H1 (cell line): ENCODE measurements around the gene MARCHF10. TPM values are rescaled to one million over a fixed set of nuclear protein-coding genes. Genes with fewer than 3 reads are reported as not detected.

Source experiments
- CTCF ChIA-PET: fragments of 300-600 bp; sonication (Branson Sonifier 250); formaldehyde crosslinking; loops from one replicate; lab custom pipeline; 2021; ENCODE audit not compliant: partially characterized antibody; lab: Charles Lee
- POLR2A ChIA-PET: fragments of 300-600 bp; sonication (Branson Sonifier 250); formaldehyde crosslinking; loops from one replicate; lab custom pipeline; 2021; ENCODE audit warnings: inconsistent platforms; ENCODE audit not compliant: partially characterized antibody; lab: Charles Lee
- DNase-seq, 2 experiments: peaks; one replicate each; pipeline versions ENCODE4 v3.0.0 to v3.0.0-alpha.2; 2010 to 2022; ENCODE audit warnings: low spot score in 2 of 2, low read depth in 1 of 2, mixed read lengths in 1 of 2
- FAIRE-seq: peaks from 2 replicates; lab custom pipeline; 2011; peaks lifted over from hg19 to GRCh38; lab: Jason Lieb, UNC
- H2AFZ ChIP-seq: 2 replicates; pipeline ENCODE4 v1.8.1; 2012; ENCODE audit warnings: low read length, inconsistent platforms
- H2AK5ac ChIP-seq: 2 replicates; pipeline ENCODE4 v1.6.1; 2013; ENCODE audit warnings: low read depth, low read length
- H2BK120ac ChIP-seq: replicated peaks from 2 replicates; pipeline ENCODE3; 2013; ENCODE audit warnings: low read depth, low read length, inconsistent platforms
- H2BK12ac ChIP-seq: 2 replicates; pipeline ENCODE4 v1.6.1; 2013; ENCODE audit warnings: low read depth, low read length
- H2BK15ac ChIP-seq: 2 replicates; pipeline ENCODE4 v1.6.1; 2013; ENCODE audit warnings: low read length
- H2BK20ac ChIP-seq: 2 replicates; pipeline ENCODE4 v1.6.1; 2013; ENCODE audit warnings: low read length
- H2BK5ac ChIP-seq: 2 replicates; pipeline ENCODE4 v1.6.1; 2013; ENCODE audit warnings: low read depth, low read length
- H3K14ac ChIP-seq: 2 replicates; pipeline ENCODE4 v1.6.1; 2013; ENCODE audit warnings: inconsistent platforms; ENCODE audit not compliant: insufficient read length
- H3K18ac ChIP-seq: 2 replicates; pipeline ENCODE4 v1.6.1; 2013; ENCODE audit warnings: low read length; ENCODE audit errors: extremely low read depth
- H3K23ac ChIP-seq: 2 replicates; pipeline ENCODE4 v1.6.1; 2013; ENCODE audit warnings: inconsistent platforms; ENCODE audit not compliant: insufficient read length
- H3K23me2 ChIP-seq: 2 replicates; pipeline ENCODE4 v1.6.1; 2013; ENCODE audit warnings: low read depth, low read length
- H3K27ac ChIP-seq: 2 replicates; pipeline ENCODE4 v1.6.1; 2011; ENCODE audit warnings: low read depth, low read length, inconsistent platforms
- H3K27me3 ChIP-seq, 4 experiments: replicated peaks in 1 of 4; 1 replicate in 1 of 4; 2 replicates in 3 of 4; pipeline versions ENCODE4 v1.6.1 to v1.8.1; 2011 to 2013; ENCODE audit warnings: low read length in 3 of 4, mild to moderate bottlenecking in 3 of 4, inconsistent platforms in 2 of 4, mixed read lengths in 2 of 4, moderate library complexity in 1 of 4; ENCODE audit not compliant: control insufficient read depth in 3 of 4, insufficient read depth in 3 of 4; ENCODE audit errors: extremely low read depth in 1 of 4
- H3K36me3 ChIP-seq, 4 experiments: 2 replicates each; pipeline versions ENCODE4 v1.6.1 to v1.8.1; 2011 to 2013; ENCODE audit warnings: mild to moderate bottlenecking in 4 of 4, low read length in 3 of 4, moderate library complexity in 2 of 4, control low read depth in 1 of 4, inconsistent platforms in 1 of 4; ENCODE audit not compliant: insufficient read depth in 4 of 4, control insufficient read depth in 2 of 4
- H3K4ac ChIP-seq: replicated peaks from 2 replicates; pipeline ENCODE3; 2013; ENCODE audit warnings: low read length, low read depth, mixed read lengths, inconsistent platforms; ENCODE audit not compliant: insufficient read length
- H3K4me1 ChIP-seq, 4 experiments: replicated peaks in 1 of 4; 1 replicate in 1 of 4; 2 replicates in 3 of 4; pipeline versions ENCODE4 v1.6.1 to v1.8.1; 2011 to 2013; ENCODE audit warnings: low read length in 3 of 4, inconsistent platforms in 2 of 4, mixed read lengths in 1 of 4; ENCODE audit not compliant: insufficient read depth in 4 of 4, control insufficient read depth in 3 of 4
- H3K4me2 ChIP-seq, 2 experiments: 2 replicates each; pipeline versions ENCODE4 v1.6.1 to v1.8.1; 2011 to 2013; ENCODE audit warnings: low read depth in 2 of 2, low read length in 2 of 2, control low read depth in 1 of 2, inconsistent platforms in 1 of 2, mild to moderate bottlenecking in 1 of 2; ENCODE audit not compliant: insufficient read depth in 1 of 2
- H3K4me3 ChIP-seq, 4 experiments: fragments of 200-600, 300-600 bp in 1 of 4; sonication (generic), shearing (Covaris generic), sonication (Bioruptor Twin) in 1 of 4; 2 replicates each; pipeline versions ENCODE4 v1.5.1 to v1.8.1; 2011 to 2016; ENCODE audit warnings: low read length in 4 of 4, low read depth in 3 of 4, control low read depth in 2 of 4, inconsistent platforms in 2 of 4, mild to moderate bottlenecking in 2 of 4, mixed read lengths in 1 of 4, moderate library complexity in 1 of 4; ENCODE audit not compliant: insufficient read depth in 2 of 4; ENCODE audit errors: extremely low read depth in 1 of 4
- H3K56ac ChIP-seq: replicated peaks from 2 replicates; pipeline ENCODE3; 2013; ENCODE audit warnings: low read depth, mild to moderate bottlenecking, mixed read lengths, low read length, inconsistent platforms; ENCODE audit not compliant: insufficient read length
- H3K79me1 ChIP-seq: 2 replicates; pipeline ENCODE4 v1.6.1; 2013; ENCODE audit warnings: low read depth, low read length, control low read depth
- H3K79me2 ChIP-seq, 2 experiments: 2 replicates each; pipeline versions ENCODE4 v1.6.1 to v1.8.1; 2012 to 2013; ENCODE audit warnings: low read length in 2 of 2, mild to moderate bottlenecking in 2 of 2, inconsistent platforms in 1 of 2; ENCODE audit not compliant: insufficient read depth in 2 of 2, control insufficient read depth in 1 of 2
- H3K9ac ChIP-seq, 4 experiments: replicated peaks in 1 of 4; 1 replicate in 1 of 4; 2 replicates in 3 of 4; pipeline versions ENCODE4 v1.6.1 to v1.8.1; 2011 to 2013; ENCODE audit warnings: low read depth in 3 of 4, low read length in 3 of 4, control low read depth in 2 of 4, mild to moderate bottlenecking in 2 of 4, moderate library complexity in 2 of 4, inconsistent platforms in 1 of 4; ENCODE audit errors: extremely low read depth in 1 of 4
- H3K9me3 ChIP-seq, 2 experiments: 2 replicates each; pipeline versions ENCODE4 v1.6.1 to v1.8.1; 2012 to 2013; ENCODE audit warnings: mild to moderate bottlenecking in 2 of 2, moderate library complexity in 2 of 2, control low read depth in 1 of 2, inconsistent platforms in 1 of 2, low read depth in 1 of 2, low read length in 1 of 2, mixed read lengths in 1 of 2; ENCODE audit not compliant: insufficient read depth in 2 of 2
- H4K20me1 ChIP-seq, 2 experiments: replicated peaks in 1 of 2; 2 replicates each; pipeline versions ENCODE3 to v1.8.1; 2011 to 2013; ENCODE audit warnings: inconsistent platforms in 2 of 2, low read length in 2 of 2, mild to moderate bottlenecking in 1 of 2; ENCODE audit not compliant: insufficient read depth in 2 of 2, control insufficient read depth in 1 of 2
- H4K5ac ChIP-seq: 2 replicates; pipeline ENCODE4 v1.6.1; 2013; ENCODE audit warnings: low read length, low read depth, mixed read lengths, inconsistent platforms; ENCODE audit not compliant: insufficient read length
- H4K8ac ChIP-seq: 2 replicates; pipeline ENCODE4 v1.8.0; 2013; ENCODE audit warnings: mild to moderate bottlenecking, moderate library complexity, low read length, inconsistent platforms; ENCODE audit not compliant: insufficient read depth; ENCODE audit errors: extremely low read depth
- H4K91ac ChIP-seq: replicated peaks from 2 replicates; pipeline ENCODE3; 2013; ENCODE audit warnings: low read length, mixed read lengths, inconsistent platforms; ENCODE audit not compliant: insufficient read length
- BCL11A ChIP-seq, 2 experiments: IDR thresholded peaks; one replicate each; pipeline ENCODE4 v1.6.1; 2011; ENCODE audit warnings: low read depth in 2 of 2, low read length in 2 of 2, mild to moderate bottlenecking in 2 of 2
- CBX5 ChIP-seq: fragments of 300-800, 300-1000 bp; sonication (generic); IDR thresholded peaks from 2 replicates; pipeline ENCODE4 v1.7.1; 2016; ENCODE audit warnings: antibody characterized with exemption, low read length, low read depth
- CHD2 ChIP-seq: IDR thresholded peaks from 2 replicates; pipeline ENCODE4 v1.6.1; 2012; ENCODE audit warnings: low read length, improper control_type of control experiment
- CREB1 ChIP-seq: IDR thresholded peaks from 2 replicates; pipeline ENCODE4 v1.6.1; 2012; ENCODE audit warnings: inconsistent platforms
- MAX ChIP-seq: IDR thresholded peaks from 2 replicates; pipeline ENCODE4 v1.6.1; 2012; ENCODE audit warnings: inconsistent platforms
- SIRT6 ChIP-seq: IDR thresholded peaks from one replicate; pipeline ENCODE4 v1.7.1; 2012; ENCODE audit warnings: low read length, inconsistent platforms
- SIX5 ChIP-seq: IDR thresholded peaks from 2 replicates; pipeline ENCODE4 v1.6.1; 2011; ENCODE audit warnings: mild to moderate bottlenecking, low read depth, low read length
- SP2 ChIP-seq: IDR thresholded peaks from 2 replicates; pipeline ENCODE4 v1.6.1; 2012; ENCODE audit warnings: mild to moderate bottlenecking, low read length, inconsistent platforms
- SP4 ChIP-seq: IDR thresholded peaks from 2 replicates; pipeline ENCODE4 v1.6.1; 2012; ENCODE audit warnings: low read length, inconsistent platforms
- SUZ12 ChIP-seq: fragments of 200-600 bp; sonication (generic); IDR thresholded peaks from 2 replicates; pipeline ENCODE4 v1.6.1; 2012; ENCODE audit warnings: mild to moderate bottlenecking, inconsistent platforms, low read length, moderate library complexity, mixed read lengths
- TAF7 ChIP-seq: optimal IDR thresholded peaks from 2 replicates; pipeline ENCODE3; 2011; ENCODE audit warnings: low read depth, mild to moderate bottlenecking, inconsistent platforms, low read length, moderate library complexity, borderline replicate concordance
- WGBS, 2 experiments: shearing (Covaris generic) in 1 of 2; methylation state at CpG; one replicate each; pipeline versions ENCODE4 v1.1.6 to v1.1.7; 2013 to 2015; ENCODE audit warnings: low lambda C conversion rate in 2 of 2, mixed read lengths in 2 of 2, inconsistent platforms in 1 of 2, low coverage in 1 of 2, missing lambda C conversion rate in 1 of 2; ENCODE audit not compliant: insufficient replicate concordance in 2 of 2, insufficient coverage in 1 of 2, insufficient read length in 1 of 2; ENCODE audit errors: extremely low coverage in 1 of 2, missing lambda C conversion rate in 1 of 2; 5-methylcytosine and 5-hydroxymethylcytosine counted together
- polyA plus RNA-seq, 7 experiments: library from polyadenylated mRNA; depleted of rRNA in 3 of 7; stranded (reverse) in 5 of 7; unstranded in 2 of 7; fragments of >200 nt in 5 of 7; fragments of 200-250 nt in 2 of 7; gene quantifications; 1 replicate in 5 of 7; 2 replicates in 1 of 7; 4 replicates in 1 of 7; pipeline versions ENCODE4 v1.2.1 to v1.2.3, GENCODE V29; 2011 to 2013; ENCODE audit warnings: missing spikeins in 2 of 7, mixed read lengths in 2 of 7
- total RNA-seq: library from RNA; stranded (reverse); fragmentation: NEBNext Ultra II Directional; extraction: Animal tissue kit (Norgen Biotek cat#: 25700); gene quantifications from 2 replicates; pipeline ENCODE4 v1.2.1, GENCODE V29; 2021

Gene MARCHF10
- total and polyA plus RNA-seq, 2 of the 8 experiments (the other 6 are each of a cell fraction or from before 2014, with no cell fraction given), result 0.48 to 0.73 TPM

- Histone ChIP-seq H3K79me2 (no peaks in the 10 kb centered on the region), H3K56ac (no peak overlapping the region), H3K18ac (peak overlapping the region; percentile 89), H4K8ac (no peak overlapping the region), H4K91ac (peak overlapping the region; percentile 77), H3K79me1 (no peaks in the 10 kb centered on the region), H3K9ac (peak overlapping the region in 1 of 4 experiments; percentile 31; a peak in 2 of 7 replicates), H2BK20ac (peak overlapping the region; percentile 64; the same call in 1 of the 2 replicates), H3K4me2 (peak overlapping the region; percentile 70 to 87), H2BK120ac (no peak overlapping the region), H3K9me3 (peaks cover 7 to 11% of the 10 kb centered on the region in 2 experiments), H3K4me1 (peaks cover 7 to 22% (median 13%) of the 10 kb centered on the region in 4 experiments), H3K4me3 (peak overlapping the region; percentile 42 to 74 (median 51); a peak in 7 of 8 replicates), H3K27me3 (peaks cover 0 to 7% (median 1%) of the 10 kb centered on the region in 4 experiments; a peak in 4 of 7 replicates), H3K4ac (no peak overlapping the region), H3K36me3 (no peaks in the 10 kb centered on the region; a peak in 1 of 8 replicates), H3K14ac (no peak overlapping the region), H2BK15ac (no peak overlapping the region), H4K5ac (no peak overlapping the region), H2BK12ac (peak overlapping the region; percentile 82; the same call in 1 of the 2 replicates), H3K27ac (0 out of 2 replicates have a peak overlapping the region, but pooled peaks have one; percentile 25), H2BK5ac (peak overlapping the region; percentile 88), H3K23me2 (peaks cover 19% of the 10 kb centered on the region; the same call in 1 of the 2 replicates), H2AK5ac (no peak overlapping the region; the same call in 1 of the 2 replicates), H2AFZ (no peak overlapping the region), H3K23ac (no peak overlapping the region), H4K20me1 (no peaks in the 10 kb centered on the region)
- CTCF ChIA-PET, result interaction anchor here (1.0 to 2.1 kb wide), 6 partner anchors 13 to 274 kb away, joined by 3 to 6 read pairs (median 4); no protein-coding TSS in a partner anchor
- WGBS, 2 experiments, result 10% methylated on average over 14 of the region's 14 CpGs; no CpG with 5 or more reads in 1 of the 2 experiments
- DNase-seq, result peak; percentile 51 to 69
- POLR2A ChIA-PET, result interaction anchor here (0.8 to 1.9 kb wide), 5 partner anchors 13 to 260 kb away, joined by 3 to 7 read pairs (median 3); no protein-coding TSS in a partner anchor
- FAIRE-seq, result peak; percentile 39
- TF ChIP-seq CBX5, result no peak
- no peak for TF ChIP-seq TAF7
- no peak for TF ChIP-seq SIRT6
- 0 out of 2 replicates have a peak, but pooled peaks have one; percentile 35 for TF ChIP-seq SP4
- no peak for TF ChIP-seq SIX5
- peak; percentile 39 for TF ChIP-seq MAX
- peak in 1 of 2 experiments; percentile 0 for TF ChIP-seq BCL11A (IDR thresholded peaks at IDR 0.05; ENCODE audit: low read depth in 2 of 2, low read length in 2 of 2)
- TF ChIP-seq CREB1, result peak; percentile 23; the same call in 1 of the 2 replicates
- no peak for TF ChIP-seq CHD2
- no peak for TF ChIP-seq SP2
- no peak for TF ChIP-seq SUZ12
Observed at GRCh38 chr17:62705778-62706597, 102.1 kb downstream of the MARCHF10 start.
